H1 (cell line): Measurements from ENCODE around the gene SNTG2. TPM values are rescaled to one million over a fixed set of nuclear protein-coding genes. Genes with fewer than 3 reads are reported as not detected.

Experiments used
- EP300 ChIP-seq, 2 experiments: IDR thresholded peaks; 1 replicate in 1 of 2; 2 replicates in 1 of 2; pipeline ENCODE4 v1.6.1; 2011 to 2012; ENCODE audit warnings: low read depth in 2 of 2, low read length in 2 of 2, mild to moderate bottlenecking in 2 of 2, borderline replicate concordance in 1 of 2, inconsistent platforms in 1 of 2, moderate library complexity in 1 of 2
- RBBP5 ChIP-seq: IDR thresholded peaks from 2 replicates; pipeline ENCODE4 v1.7.1; 2012; ENCODE audit warnings: low read depth, mild to moderate bottlenecking, inconsistent platforms, low read length, moderate library complexity, borderline replicate concordance
- polyA plus RNA-seq, 7 experiments: library from polyadenylated mRNA; depleted of rRNA in 3 of 7; stranded (reverse) in 5 of 7; unstranded in 2 of 7; fragments of >200 nt in 5 of 7; fragments of 200-250 nt in 2 of 7; gene quantifications; 1 replicate in 5 of 7; 2 replicates in 1 of 7; 4 replicates in 1 of 7; pipeline versions ENCODE4 v1.2.1 to v1.2.3, GENCODE V29; 2011 to 2013; ENCODE audit warnings: missing spikeins in 2 of 7, mixed read lengths in 2 of 7
- total RNA-seq: library from RNA; stranded (reverse); fragmentation: NEBNext Ultra II Directional; extraction: Animal tissue kit (Norgen Biotek cat#: 25700); gene quantifications from 2 replicates; pipeline ENCODE4 v1.2.1, GENCODE V29; 2021

The SNTG2 gene
- total and polyA plus RNA-seq, 2 of the 8 experiments (the other 6 are each of a cell fraction or from before 2014, with no cell fraction given) = 6.6 to 18.1 TPM

DNA sequence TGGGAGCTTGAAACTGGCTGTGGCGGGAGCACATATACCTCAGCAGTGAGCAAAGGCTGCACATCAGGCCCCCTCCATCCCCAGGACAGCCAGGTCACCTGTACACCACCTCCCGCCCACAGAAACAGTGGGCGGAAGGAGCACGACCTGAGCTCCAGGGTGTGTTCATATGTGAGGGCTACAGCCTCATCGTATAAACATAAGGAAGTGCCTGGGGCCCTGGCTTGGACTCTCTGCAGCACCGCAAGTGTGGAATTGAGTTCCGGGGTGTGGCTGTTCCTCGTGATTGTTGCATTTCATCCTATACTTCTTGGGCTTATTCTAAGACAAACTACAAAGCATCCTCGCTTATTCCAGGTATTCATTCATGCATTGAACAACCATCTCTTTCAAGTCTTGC, 402.5 kb downstream of the SNTG2 start (continued):
- TF ChIP-seq EP300 (IDR thresholded peaks at IDR 0.05; ENCODE audit: borderline replicate concordance in 1 of 2, low read depth in 2 of 2, low read length in 2 of 2) (no peak), RBBP5 (no peak)
